Chondrocyte (in vitro differentiated cells): ENCODE measurements around the gene ITPR1. TPM values are rescaled to one million over a fixed set of nuclear protein-coding genes. Genes with fewer than 3 reads are reported as not detected.

Experiments
- DNase-seq: peaks from one replicate; pipeline ENCODE4 v3.0.0; 2021; ENCODE audit warnings: mixed read lengths, low spot score
- H3K27ac Mint-ChIP-seq: one replicate; pipeline ENCODE4 v1.8.0; 2021; ENCODE audit warnings: mild to moderate bottlenecking, moderate library complexity, mixed read lengths; ENCODE audit not compliant: unreplicated experiment
- H3K27me3 Mint-ChIP-seq: 2 replicates; pipeline ENCODE4 v1.8.0; 2021; ENCODE audit warnings: low read depth, mixed read lengths
- H3K36me3 Mint-ChIP-seq: 2 replicates; pipeline ENCODE4 v1.8.0; 2021; ENCODE audit warnings: low read depth, mixed read lengths
- H3K4me1 Mint-ChIP-seq: 2 replicates; pipeline ENCODE4 v1.8.0; 2021; ENCODE audit warnings: low read depth, mild to moderate bottlenecking, mixed read lengths
- H3K4me3 Mint-ChIP-seq: one replicate; pipeline ENCODE4 v1.8.0; 2021; ENCODE audit warnings: mild to moderate bottlenecking, moderate library complexity, mixed read lengths; ENCODE audit not compliant: unreplicated experiment
- H3K9me3 Mint-ChIP-seq: 2 replicates; pipeline ENCODE4 v1.8.0; 2021; ENCODE audit warnings: low read depth, mixed read lengths
- total RNA-seq: library from RNA; stranded (reverse); gene quantifications from 3 replicates; pipeline ENCODE4 v1.2.1, GENCODE V29; 2021
- TF ChIP-seq, protein P1 (sequence below): fragments of 200-600 bp; sonication (generic); IDR thresholded peaks from 2 replicates; pipeline ENCODE4 v1.5.0; 2021; ENCODE audit warnings: antibody characterized with exemption, mild to moderate bottlenecking, moderate library complexity

Gene ITPR1
- total RNA-seq, 1 donor from 2014 or later = 45.0 TPM

DNA sequence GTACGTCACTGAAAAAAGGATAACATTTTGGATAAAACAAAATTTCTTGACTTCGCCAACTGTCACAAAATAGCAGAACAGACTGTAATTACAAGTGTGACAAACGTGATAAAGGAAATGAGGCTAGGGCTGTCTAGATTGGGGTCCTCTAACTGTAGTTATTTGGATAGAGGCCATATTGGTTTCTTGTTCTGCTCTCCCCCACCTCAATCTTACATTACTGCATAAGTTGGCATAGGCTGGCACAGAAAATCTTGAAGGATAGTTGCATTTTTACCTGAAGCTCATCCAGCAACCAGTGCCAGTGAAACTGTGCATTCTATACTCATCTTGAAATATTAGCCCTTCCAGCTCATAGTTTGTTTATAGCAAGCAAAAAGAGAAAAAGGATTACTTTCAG is 84.6 kb downstream of the ITPR1 start:
- peaks cover 30% of the 10 kb centered on the region for H3K4me1 Mint-ChIP-seq
- no peaks in the 10 kb centered on the region for H3K27me3 Mint-ChIP-seq
- no peak overlapping the region for H3K4me3 Mint-ChIP-seq
- H3K9me3 Mint-ChIP-seq = no peaks in the 10 kb centered on the region
- H3K36me3 Mint-ChIP-seq = no peaks in the 10 kb centered on the region
- DNase-seq = no peak
- no peak overlapping the region for H3K27ac Mint-ChIP-seq
- TF ChIP-seq, protein P1, sequence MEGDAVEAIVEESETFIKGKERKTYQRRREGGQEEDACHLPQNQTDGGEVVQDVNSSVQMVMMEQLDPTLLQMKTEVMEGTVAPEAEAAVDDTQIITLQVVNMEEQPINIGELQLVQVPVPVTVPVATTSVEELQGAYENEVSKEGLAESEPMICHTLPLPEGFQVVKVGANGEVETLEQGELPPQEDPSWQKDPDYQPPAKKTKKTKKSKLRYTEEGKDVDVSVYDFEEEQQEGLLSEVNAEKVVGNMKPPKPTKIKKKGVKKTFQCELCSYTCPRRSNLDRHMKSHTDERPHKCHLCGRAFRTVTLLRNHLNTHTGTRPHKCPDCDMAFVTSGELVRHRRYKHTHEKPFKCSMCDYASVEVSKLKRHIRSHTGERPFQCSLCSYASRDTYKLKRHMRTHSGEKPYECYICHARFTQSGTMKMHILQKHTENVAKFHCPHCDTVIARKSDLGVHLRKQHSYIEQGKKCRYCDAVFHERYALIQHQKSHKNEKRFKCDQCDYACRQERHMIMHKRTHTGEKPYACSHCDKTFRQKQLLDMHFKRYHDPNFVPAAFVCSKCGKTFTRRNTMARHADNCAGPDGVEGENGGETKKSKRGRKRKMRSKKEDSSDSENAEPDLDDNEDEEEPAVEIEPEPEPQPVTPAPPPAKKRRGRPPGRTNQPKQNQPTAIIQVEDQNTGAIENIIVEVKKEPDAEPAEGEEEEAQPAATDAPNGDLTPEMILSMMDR = no peak

DNA sequence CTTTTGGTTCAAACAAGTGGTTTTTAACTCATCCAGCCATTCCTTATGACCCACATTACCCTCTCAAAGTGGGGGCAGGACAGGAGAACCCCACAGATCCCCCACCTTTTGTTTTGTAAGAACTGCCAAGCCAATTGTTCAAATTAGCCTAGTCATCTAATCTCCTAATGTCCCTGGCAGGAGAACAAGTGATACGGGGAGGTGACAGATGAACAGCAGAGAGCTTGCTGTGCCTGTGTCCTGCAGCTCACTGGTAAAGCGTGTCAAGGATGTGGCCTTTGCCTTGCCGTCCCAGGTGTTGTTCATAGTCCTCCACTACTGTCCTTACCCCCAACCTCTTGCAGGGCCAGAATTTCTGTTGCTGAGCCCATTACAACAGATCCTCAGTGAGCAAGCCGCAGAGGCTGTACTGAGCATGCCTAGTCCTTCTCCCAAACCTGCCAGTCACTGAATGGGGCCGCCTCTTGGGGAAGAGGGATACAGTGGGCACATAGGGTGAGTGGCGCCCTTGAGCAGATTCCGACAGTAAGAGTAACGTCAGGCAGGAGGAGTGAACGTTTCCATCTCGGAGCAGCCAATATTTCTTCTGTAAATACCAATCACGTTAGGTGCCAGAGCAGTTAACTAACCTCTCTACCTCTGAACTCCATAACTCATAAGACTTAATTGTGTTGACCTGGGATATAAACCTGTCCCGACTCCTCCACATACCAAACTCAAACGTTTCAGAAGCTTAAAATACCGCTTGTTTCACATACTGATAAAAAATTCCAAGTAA is 87.4 kb downstream of the ITPR1 start:
- DNase-seq = no peak
- H3K9me3 Mint-ChIP-seq = no peaks in the 10 kb centered on the region
- no peaks in the 10 kb centered on the region for H3K36me3 Mint-ChIP-seq
- peak overlapping the region; percentile 65 for H3K27ac Mint-ChIP-seq
- no peaks in the 10 kb centered on the region for H3K27me3 Mint-ChIP-seq
- no peak overlapping the region for H3K4me3 Mint-ChIP-seq
- H3K4me1 Mint-ChIP-seq = peaks cover 48% of the 10 kb centered on the region
- TF ChIP-seq, protein P1 = no peak

DNA sequence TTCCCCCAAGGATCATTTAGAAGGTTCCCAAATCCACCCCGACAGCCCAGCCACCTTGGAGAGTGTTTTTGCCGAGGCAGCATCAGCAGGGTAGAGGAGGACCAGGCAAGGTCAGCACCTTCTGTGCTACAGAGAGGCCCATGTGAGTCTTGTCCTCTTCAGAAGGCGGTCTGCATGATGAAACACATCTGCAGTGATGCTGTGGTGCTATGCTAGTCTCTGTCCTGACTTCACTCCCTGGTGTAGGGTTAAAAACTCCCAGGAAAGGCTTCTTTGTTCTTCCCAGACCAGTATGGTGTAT is 87.9 kb downstream of the ITPR1 start:
- Mint-ChIP-seq H3K36me3 (no peaks in the 10 kb centered on the region), H3K27me3 (no peaks in the 10 kb centered on the region), H3K4me3 (no peak overlapping the region), H3K27ac (peak overlapping the region; percentile 65), H3K4me1 (peaks cover 45% of the 10 kb centered on the region), H3K9me3 (no peaks in the 10 kb centered on the region)
- TF ChIP-seq, protein P1 = no peak
- DNase-seq = no peak

DNA sequence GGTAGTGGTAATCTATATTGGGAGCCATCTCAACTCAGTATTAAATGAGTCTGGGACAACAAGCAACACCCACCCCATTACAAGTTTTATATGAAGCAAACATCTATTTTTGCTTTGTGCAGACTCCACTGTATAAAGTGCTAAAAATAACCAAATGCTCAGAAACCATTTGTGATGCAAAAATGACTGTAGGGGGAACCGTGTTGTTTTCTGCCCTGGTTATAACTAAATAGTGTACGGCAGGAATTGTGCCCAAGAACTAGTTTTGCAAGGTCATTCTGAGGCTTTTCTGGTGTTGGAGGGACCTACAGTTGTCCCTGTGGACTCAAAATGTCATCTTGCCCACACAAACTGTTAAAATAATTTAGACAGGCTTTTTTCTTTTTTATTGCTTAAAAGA is 88.3 kb downstream of the ITPR1 start:
- no peaks in the 10 kb centered on the region for H3K36me3 Mint-ChIP-seq

DNA sequence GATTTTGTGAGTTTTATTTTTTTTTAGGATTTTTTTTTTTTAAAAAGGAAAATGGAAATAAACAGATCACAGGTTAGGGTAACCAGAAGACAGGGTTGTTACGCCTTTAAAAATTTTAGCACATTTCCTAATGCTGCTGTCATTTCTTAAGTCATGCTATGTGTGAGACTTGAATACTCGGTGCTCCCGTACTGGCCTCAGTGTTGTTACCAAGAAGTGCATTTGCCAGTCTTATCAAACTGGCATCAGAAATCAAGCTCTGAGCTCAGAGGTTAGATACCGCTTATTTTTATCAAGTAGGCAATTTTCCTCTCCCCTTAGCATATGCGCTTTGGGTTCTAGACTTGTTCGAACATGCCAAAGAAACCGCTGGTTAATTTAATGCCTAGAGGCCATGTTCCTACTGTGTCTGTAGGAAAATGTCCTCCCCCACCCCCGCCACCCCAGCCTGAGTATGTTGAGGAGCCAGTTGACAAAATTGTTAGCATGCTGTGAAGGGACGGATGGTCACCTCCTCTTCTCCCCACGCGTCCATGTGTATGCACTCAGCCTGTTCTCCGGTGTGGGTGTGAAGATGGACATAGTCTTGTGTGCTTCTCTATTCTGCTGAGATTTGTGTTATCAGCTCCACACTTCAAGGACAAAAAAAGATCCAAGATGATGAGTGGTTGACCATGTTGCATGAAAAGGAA is 88.9 kb downstream of the ITPR1 start:
- Mint-ChIP-seq H3K27ac (peak overlapping the region; percentile 90), H3K27me3 (no peaks in the 10 kb centered on the region), H3K36me3 (no peaks in the 10 kb centered on the region), H3K4me1 (peaks cover 53% of the 10 kb centered on the region), H3K9me3 (no peaks in the 10 kb centered on the region), H3K4me3 (no peak overlapping the region)
- TF ChIP-seq, protein P1 = no peak
- no peak for DNase-seq

More for the DNA sequence above, 88.3 kb downstream of the ITPR1 start:
- Mint-ChIP-seq H3K27me3 (no peaks in the 10 kb centered on the region), H3K4me3 (no peak overlapping the region), H3K27ac (peak overlapping the region; percentile 65), H3K4me1 (peaks cover 48% of the 10 kb centered on the region), H3K9me3 (no peaks in the 10 kb centered on the region)
- DNase-seq = no peak
- TF ChIP-seq, protein P1 = no peak
